KMS-11 (cell line): Measurements from ENCODE around the gene NFIC.

Source experiments
- H2AFZ ChIP-seq: fragments of 200-600 bp; sonication (generic); 2 replicates; pipeline ENCODE4 v1.6.1; 2016; ENCODE audit warnings: antibody characterized with exemption, mixed run types, low read depth
- H3K27ac ChIP-seq: fragments of 200-600 bp; sonication (generic); 2 replicates; pipeline ENCODE4 v1.6.1; 2016; ENCODE audit warnings: mild to moderate bottlenecking, mixed run types
- H3K27me3 ChIP-seq: fragments of 200-600 bp; sonication (generic); 2 replicates; pipeline ENCODE4 v1.6.1; 2017; ENCODE audit warnings: mild to moderate bottlenecking, low read depth, mixed run types, moderate library complexity; ENCODE audit not compliant: insufficient read depth
- H3K36me3 ChIP-seq: fragments of 200-600 bp; sonication (generic); 2 replicates; pipeline ENCODE4 v1.6.1; 2017; ENCODE audit warnings: mild to moderate bottlenecking, mixed run types; ENCODE audit not compliant: insufficient read depth
- H3K4me1 ChIP-seq: fragments of 200-600 bp; sonication (generic); 2 replicates; pipeline ENCODE4 v1.6.1; 2016; ENCODE audit warnings: mild to moderate bottlenecking, low read depth, mixed run types; ENCODE audit not compliant: poor library complexity, severe bottlenecking
- H3K4me2 ChIP-seq: fragments of 200-600 bp; sonication (generic); 2 replicates; pipeline ENCODE4 v1.7.0; 2016; ENCODE audit warnings: mild to moderate bottlenecking, mixed run types
- H3K4me3 ChIP-seq: fragments of 200-600 bp; sonication (generic); IDR thresholded peaks from 2 replicates; pipeline ENCODE4 v1.6.1; 2017; ENCODE audit warnings: low read depth, low read length, mixed read lengths; ENCODE audit not compliant: insufficient read depth
- H3K79me2 ChIP-seq: fragments of 200-600 bp; sonication (generic); 2 replicates; pipeline ENCODE4 v1.6.1; 2016; ENCODE audit warnings: low read depth, mixed run types; ENCODE audit not compliant: insufficient read depth
- H3K9ac ChIP-seq: fragments of 200-600 bp; sonication (generic); 2 replicates; pipeline ENCODE4 v1.6.1; 2016; ENCODE audit warnings: mild to moderate bottlenecking, mixed run types
- H4K20me1 ChIP-seq: fragments of 200-600 bp; sonication (generic); 2 replicates; pipeline ENCODE4 v1.6.1; 2016; ENCODE audit warnings: mild to moderate bottlenecking, mixed run types; ENCODE audit not compliant: insufficient read depth
- TF ChIP-seq, protein P1 (sequence below): fragments of 200-600 bp; sonication (generic); conservative IDR thresholded peaks from 2 replicates; pipeline ENCODE4 v1.6.1; 2017; ENCODE audit warnings: low read depth, mild to moderate bottlenecking, antibody characterized with exemption, low read length, moderate library complexity, mixed read lengths

The NFIC gene

DNA sequence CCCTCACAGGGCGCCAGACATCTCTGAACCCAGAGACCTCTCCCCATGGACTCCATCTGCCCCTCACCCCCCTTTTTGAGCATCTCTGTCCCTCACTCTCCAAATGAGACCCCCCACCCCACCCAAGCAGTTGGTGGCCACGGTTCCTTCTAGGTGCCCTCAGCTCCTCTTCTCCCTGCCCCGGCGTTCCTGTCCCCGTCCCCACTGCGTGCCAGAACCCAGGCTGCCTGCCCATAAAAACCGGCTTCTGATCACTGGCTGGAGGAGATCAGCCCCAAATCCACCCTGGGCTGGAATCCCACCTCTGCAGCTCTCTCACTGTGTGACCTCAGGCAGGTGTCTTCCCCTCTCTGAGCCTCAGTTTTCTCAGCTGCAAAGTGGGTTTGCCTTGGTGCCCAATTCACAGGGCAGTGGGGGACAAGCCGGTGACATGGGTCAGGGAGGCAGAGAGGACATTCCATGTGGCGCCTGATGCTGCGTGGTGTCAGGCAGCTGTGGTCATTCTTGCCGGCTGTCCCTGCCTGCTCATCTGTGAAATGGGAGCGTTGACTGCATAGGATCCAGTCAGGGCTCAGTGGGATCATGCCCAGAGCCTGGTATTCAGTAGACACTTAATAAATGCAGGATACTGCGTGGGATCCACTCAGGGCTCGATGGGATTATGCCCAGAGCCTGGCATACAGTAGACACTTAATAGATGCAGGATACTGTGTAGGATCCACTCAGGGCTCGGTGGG is 88.4 kb downstream of the NFIC start:
- Histone ChIP-seq H3K4me1 (peaks cover 50% of the 10 kb centered on the region), H3K27me3 (no peaks in the 10 kb centered on the region), H2AFZ (no peak overlapping the region), H3K27ac (no peak overlapping the region), H3K79me2 (no peaks in the 10 kb centered on the region), H3K9ac (no peak overlapping the region), H3K36me3 (no peaks in the 10 kb centered on the region), H3K4me2 (no peak overlapping the region), H3K4me3 (no peak overlapping the region), H4K20me1 (no peaks in the 10 kb centered on the region)
- TF ChIP-seq, protein P1, sequence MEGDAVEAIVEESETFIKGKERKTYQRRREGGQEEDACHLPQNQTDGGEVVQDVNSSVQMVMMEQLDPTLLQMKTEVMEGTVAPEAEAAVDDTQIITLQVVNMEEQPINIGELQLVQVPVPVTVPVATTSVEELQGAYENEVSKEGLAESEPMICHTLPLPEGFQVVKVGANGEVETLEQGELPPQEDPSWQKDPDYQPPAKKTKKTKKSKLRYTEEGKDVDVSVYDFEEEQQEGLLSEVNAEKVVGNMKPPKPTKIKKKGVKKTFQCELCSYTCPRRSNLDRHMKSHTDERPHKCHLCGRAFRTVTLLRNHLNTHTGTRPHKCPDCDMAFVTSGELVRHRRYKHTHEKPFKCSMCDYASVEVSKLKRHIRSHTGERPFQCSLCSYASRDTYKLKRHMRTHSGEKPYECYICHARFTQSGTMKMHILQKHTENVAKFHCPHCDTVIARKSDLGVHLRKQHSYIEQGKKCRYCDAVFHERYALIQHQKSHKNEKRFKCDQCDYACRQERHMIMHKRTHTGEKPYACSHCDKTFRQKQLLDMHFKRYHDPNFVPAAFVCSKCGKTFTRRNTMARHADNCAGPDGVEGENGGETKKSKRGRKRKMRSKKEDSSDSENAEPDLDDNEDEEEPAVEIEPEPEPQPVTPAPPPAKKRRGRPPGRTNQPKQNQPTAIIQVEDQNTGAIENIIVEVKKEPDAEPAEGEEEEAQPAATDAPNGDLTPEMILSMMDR: no peak

- H4K20me1 ChIP-seq: no peaks in the 10 kb centered on the region
- H3K9ac ChIP-seq: no peak overlapping the region
- peak overlapping the region; percentile 75; the same call in 1 of the 2 replicates for H3K4me2 ChIP-seq
- H3K4me1 ChIP-seq: peaks cover 50% of the 10 kb centered on the region
- TF ChIP-seq, protein P1: no peak
- H3K36me3 ChIP-seq: no peaks in the 10 kb centered on the region
- no peaks in the 10 kb centered on the region for H3K27me3 ChIP-seq
- H3K79me2 ChIP-seq: no peaks in the 10 kb centered on the region
- no peak overlapping the region for H3K27ac ChIP-seq
- no peak overlapping the region for H3K4me3 ChIP-seq
- no peak overlapping the region for H2AFZ ChIP-seq
These were observed 89.1 kb downstream of the NFIC start for GRCh38 chr19:3455393-3455955.

DNA sequence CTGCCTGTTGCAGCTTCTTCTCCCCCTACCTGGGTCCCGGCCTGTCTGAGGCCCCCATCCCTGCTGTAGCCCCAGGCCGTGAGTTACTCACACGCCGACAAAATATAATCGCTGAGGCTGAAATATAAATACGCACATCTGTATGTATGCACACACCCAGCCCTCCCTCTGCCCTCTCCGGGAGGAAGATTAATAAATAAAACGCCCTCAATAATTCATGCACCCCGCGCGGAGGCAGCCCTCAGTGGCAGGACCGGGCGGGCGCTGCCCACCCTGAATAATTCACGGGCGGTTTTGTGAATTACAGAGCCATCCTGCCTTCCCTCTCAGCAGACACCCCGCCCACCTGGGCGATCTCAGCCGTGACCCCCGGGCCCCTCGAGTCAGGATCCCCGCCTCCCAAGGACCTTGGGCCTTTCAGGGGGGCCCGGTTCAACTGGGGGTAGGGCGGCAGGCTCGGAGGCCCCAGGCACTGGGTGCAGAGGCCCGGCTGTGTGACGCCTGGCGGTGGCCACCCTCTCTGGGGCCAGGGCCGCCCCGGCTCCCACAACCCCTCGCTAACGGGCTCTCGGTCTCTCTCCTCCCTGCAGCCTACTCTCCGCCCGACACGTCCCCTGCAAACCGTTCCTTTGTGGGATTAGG is 89.7 kb downstream of the NFIC start:
- Histone ChIP-seq H3K9ac (no peak overlapping the region), H2AFZ (no peak overlapping the region), H3K36me3 (no peaks in the 10 kb centered on the region), H3K4me1 (peaks cover 44% of the 10 kb centered on the region), H3K4me2 (peak overlapping the region; percentile 75; the same call in 1 of the 2 replicates), H3K4me3 (no peak overlapping the region), H3K27ac (no peak overlapping the region), H3K27me3 (no peaks in the 10 kb centered on the region), H3K79me2 (no peaks in the 10 kb centered on the region), H4K20me1 (no peaks in the 10 kb centered on the region)
- TF ChIP-seq, protein P1: no peak

DNA sequence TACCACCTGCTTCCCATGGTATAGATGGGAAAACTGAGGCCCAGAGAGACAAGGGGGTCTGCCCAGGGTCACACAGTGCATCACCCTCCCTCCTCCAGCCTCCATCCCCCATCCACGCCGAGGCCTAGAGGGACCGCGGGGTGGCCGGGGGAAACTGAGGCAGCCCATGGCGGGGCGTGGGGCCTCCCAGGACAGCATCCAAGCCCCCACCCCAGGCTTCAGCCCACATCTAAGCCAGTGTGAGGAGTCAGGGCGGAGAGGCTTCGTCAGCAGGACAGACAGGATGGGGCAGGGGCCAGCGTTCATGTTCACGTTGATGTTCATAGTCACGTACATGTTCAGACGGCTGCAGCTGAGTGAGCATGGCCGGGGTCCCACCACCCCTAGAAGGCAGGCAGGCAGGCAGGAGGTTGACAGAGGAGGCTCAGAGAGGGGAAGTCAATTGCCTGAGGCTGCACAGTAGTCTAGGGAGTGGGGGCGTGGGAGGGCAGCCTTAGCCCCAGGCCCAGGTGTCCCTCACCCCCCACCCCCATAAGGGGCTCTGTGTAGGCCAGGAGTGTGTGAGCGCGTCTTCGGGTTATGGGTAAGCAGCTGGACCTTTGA is 90.6 kb downstream of the NFIC start:
- TF ChIP-seq, protein P1: no peak
- H3K4me3 ChIP-seq: no peak overlapping the region
- no peaks in the 10 kb centered on the region for H3K27me3 ChIP-seq
- no peak overlapping the region; the same call in 1 of the 2 replicates for H3K9ac ChIP-seq
- no peaks in the 10 kb centered on the region for H3K36me3 ChIP-seq
- H4K20me1 ChIP-seq: no peaks in the 10 kb centered on the region
- H3K27ac ChIP-seq: peak overlapping the region; percentile 26; the same call in 1 of the 2 replicates
- no peak overlapping the region for H2AFZ ChIP-seq
- peak overlapping the region; percentile 75 for H3K4me2 ChIP-seq
- no peaks in the 10 kb centered on the region for H3K79me2 ChIP-seq
- peaks cover 44% of the 10 kb centered on the region for H3K4me1 ChIP-seq
